Breast epithelium (tissue), 4 donors: Measurements from ENCODE around the gene PHACTR3. TPM values are rescaled to one million over a fixed set of nuclear protein-coding genes. Genes with fewer than 3 reads are reported as not detected.

Experiments
- DNase-seq, 2 donors: peaks; one replicate each; pipeline ENCODE4 v3.0.0-alpha.2; 2019; ENCODE audit warnings: low spot score in 2 of 2
- H3K27ac ChIP-seq, 2 donors: fragments of 200-600 bp; sonication (generic) in 1 of 2; one replicate each; pipeline ENCODE4 v1.5.1; 2016 to 2019; ENCODE audit warnings: mild to moderate bottlenecking in 1 of 2
- H3K27me3 ChIP-seq, 2 donors: fragments of 200-600 bp; sonication (generic) in 1 of 2; one replicate each; pipeline versions ENCODE4 v1.5.1 to v1.6.0; 2017 to 2019; ENCODE audit warnings: control low read depth in 1 of 2, mild to moderate bottlenecking in 1 of 2
- H3K36me3 ChIP-seq: fragments of 200-600 bp; one replicate; pipeline ENCODE4 v1.5.1; 2019
- H3K4me1 ChIP-seq, 2 donors: fragments of 200-600 bp; sonication (generic); one replicate each; pipeline ENCODE4 v1.5.1; 2016 to 2019; ENCODE audit warnings: control low read depth in 1 of 2
- H3K4me3 ChIP-seq, 3 donors: fragments of 200-600 bp; sonication (generic); 1 replicate in 2 of 3; 2 replicates in 1 of 3; pipeline ENCODE4 v1.5.1; 2016 to 2019; ENCODE audit warnings: mild to moderate bottlenecking in 3 of 3, moderate library complexity in 2 of 3
- H3K9me3 ChIP-seq, 2 donors: fragments of 200-600 bp; sonication (generic) in 1 of 2; one replicate each; pipeline ENCODE4 v1.5.1; 2016 to 2019; ENCODE audit warnings: control low read depth in 1 of 2
- POLR2A ChIP-seq: fragments of 450-650 bp; IDR thresholded peaks from one replicate; pipeline ENCODE4 v1.6.1; 2016; ENCODE audit warnings: antibody characterized with exemption, mild to moderate bottlenecking, moderate library complexity
- POLR2AphosphoS5 ChIP-seq, 3 donors: sonication (generic); formaldehyde crosslinking; IDR thresholded peaks; one replicate each; pipeline ENCODE4 v1.6.1; 2017; ENCODE audit warnings: antibody characterized with exemption in 3 of 3
- intact Hi-C: fragments of 100-400 bp; cut with DNase I; formaldehyde crosslinking; loops from one replicate; pipeline ENCODE4 v1.15.1; 2023; ENCODE audit warnings: low total_unique reads
- total RNA-seq, 3 donors: library from RNA; depleted of rRNA; stranded (reverse); fragments of >200 nt; gene quantifications; one replicate each; pipeline ENCODE4 v1.1.0, GENCODE V29; 2016
- TF ChIP-seq, protein P1 (sequence below), 3 donors: fragments of 450-650 bp; IDR thresholded peaks; one replicate each; pipeline ENCODE4 v1.5.1; 2016 to 2017; ENCODE audit warnings: antibody characterized with exemption in 3 of 3, mild to moderate bottlenecking in 3 of 3, moderate library complexity in 3 of 3

PHACTR3 gene
- total RNA-seq, 3 donors from 2014 or later: 0.16 to 0.33 (median 0.29) TPM

DNA sequence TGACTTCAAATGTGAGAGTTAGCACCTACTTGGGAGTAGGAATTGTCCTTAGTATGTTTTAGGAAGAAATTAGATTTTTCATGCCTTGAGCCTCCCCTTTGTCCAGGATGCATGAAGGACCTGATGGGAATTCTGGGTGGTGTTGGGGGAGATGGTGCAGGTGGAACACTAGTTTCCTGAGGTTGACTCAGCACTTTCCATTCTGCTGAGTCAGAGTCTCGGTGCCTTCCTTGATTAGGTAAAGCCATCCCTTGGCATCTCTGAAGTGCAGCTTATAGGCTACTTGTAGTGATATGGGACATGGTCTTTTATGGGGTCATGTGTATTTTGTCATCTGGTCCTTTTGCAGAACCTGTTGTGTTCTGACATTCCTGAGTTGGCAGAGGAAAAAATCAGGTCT, 105.3 kb downstream of the PHACTR3 start:
- intact Hi-C loops: no loop called here
- Histone ChIP-seq H3K27ac (no peak overlapping the region), H3K27me3 (peaks cover 0 to 3% of the 10 kb centered on the region in 2 donors), H3K9me3 (peaks cover 4 to 15% of the 10 kb centered on the region in 2 donors), H3K36me3 (no peaks in the 10 kb centered on the region), H3K4me1 (no peaks in the 10 kb centered on the region), H3K4me3 (no peak overlapping the region)
- no peak for DNase-seq
- no peak for TF ChIP-seq POLR2A
- TF ChIP-seq POLR2AphosphoS5 (IDR thresholded peaks at IDR 0.05): no peak
- TF ChIP-seq, protein P1, sequence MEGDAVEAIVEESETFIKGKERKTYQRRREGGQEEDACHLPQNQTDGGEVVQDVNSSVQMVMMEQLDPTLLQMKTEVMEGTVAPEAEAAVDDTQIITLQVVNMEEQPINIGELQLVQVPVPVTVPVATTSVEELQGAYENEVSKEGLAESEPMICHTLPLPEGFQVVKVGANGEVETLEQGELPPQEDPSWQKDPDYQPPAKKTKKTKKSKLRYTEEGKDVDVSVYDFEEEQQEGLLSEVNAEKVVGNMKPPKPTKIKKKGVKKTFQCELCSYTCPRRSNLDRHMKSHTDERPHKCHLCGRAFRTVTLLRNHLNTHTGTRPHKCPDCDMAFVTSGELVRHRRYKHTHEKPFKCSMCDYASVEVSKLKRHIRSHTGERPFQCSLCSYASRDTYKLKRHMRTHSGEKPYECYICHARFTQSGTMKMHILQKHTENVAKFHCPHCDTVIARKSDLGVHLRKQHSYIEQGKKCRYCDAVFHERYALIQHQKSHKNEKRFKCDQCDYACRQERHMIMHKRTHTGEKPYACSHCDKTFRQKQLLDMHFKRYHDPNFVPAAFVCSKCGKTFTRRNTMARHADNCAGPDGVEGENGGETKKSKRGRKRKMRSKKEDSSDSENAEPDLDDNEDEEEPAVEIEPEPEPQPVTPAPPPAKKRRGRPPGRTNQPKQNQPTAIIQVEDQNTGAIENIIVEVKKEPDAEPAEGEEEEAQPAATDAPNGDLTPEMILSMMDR (IDR thresholded peaks at IDR 0.05): no peak

DNA sequence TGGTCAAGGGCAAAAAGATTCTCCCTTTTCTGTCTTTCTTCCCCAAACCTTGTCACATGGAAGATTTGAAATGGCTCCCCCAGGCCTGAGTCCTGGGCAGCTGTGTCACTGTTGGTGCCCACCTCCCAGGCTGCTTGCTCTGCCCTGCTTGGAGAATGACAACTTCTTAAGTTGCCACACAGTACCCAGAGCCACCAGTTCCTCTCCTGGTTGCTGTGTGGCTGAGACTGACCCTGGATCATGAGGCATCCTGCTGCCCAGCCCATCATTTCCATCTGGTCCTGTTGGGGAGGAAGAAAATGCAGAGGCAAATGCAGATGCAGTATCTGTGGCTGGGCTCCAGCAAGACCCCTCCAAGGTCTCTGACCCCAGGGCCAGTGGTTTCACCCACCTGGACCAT, 113.7 kb downstream of the PHACTR3 start:
- intact Hi-C loops: no loop called here
- H3K4me3 ChIP-seq: no peak overlapping the region
- peaks cover 0 to 6% of the 10 kb centered on the region in 2 donors for H3K27me3 ChIP-seq
- TF ChIP-seq, protein P1 (IDR thresholded peaks at IDR 0.05): no peak
- TF ChIP-seq POLR2AphosphoS5 (IDR thresholded peaks at IDR 0.05) (no peak), POLR2A (no peak)
- no peaks in the 10 kb centered on the region for H3K4me1 ChIP-seq
- H3K36me3 ChIP-seq: no peaks in the 10 kb centered on the region
- H3K27ac ChIP-seq: no peak overlapping the region
- DNase-seq: no peak
- peaks cover 0 to 3% of the 10 kb centered on the region in 2 donors for H3K9me3 ChIP-seq

DNA sequence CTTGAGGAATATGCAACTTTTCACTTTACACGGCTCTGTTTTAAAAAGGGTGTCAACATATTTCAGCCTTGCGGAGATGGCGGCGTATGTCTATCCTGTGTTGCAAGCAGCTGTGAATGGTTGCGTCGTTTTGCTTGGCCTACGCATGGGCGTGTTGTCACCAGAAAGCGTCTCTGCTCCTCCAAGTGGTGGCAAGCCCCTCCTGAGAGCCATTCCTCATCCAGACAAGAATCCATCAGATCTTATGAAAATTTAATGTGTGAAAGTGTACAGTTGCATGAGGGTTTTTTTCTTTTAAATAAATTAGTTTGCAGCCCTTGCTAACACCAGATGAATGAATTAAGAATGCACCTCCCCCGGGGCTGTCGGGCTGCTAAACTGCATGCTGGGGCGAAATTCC, 114.4 kb downstream of the PHACTR3 start:
- peaks cover 0 to 6% of the 10 kb centered on the region in 2 donors for H3K27me3 ChIP-seq
- intact Hi-C loops: no loop called here
- H3K36me3 ChIP-seq: no peaks in the 10 kb centered on the region
- DNase-seq: no peak
- no peak overlapping the region for H3K27ac ChIP-seq
- H3K4me1 ChIP-seq: no peaks in the 10 kb centered on the region
- H3K4me3 ChIP-seq: no peak overlapping the region
- H3K9me3 ChIP-seq: no peaks in the 10 kb centered on the region
- TF ChIP-seq POLR2AphosphoS5 (IDR thresholded peaks at IDR 0.05): no peak
- TF ChIP-seq, protein P1 (IDR thresholded peaks at IDR 0.05): no peak

DNA sequence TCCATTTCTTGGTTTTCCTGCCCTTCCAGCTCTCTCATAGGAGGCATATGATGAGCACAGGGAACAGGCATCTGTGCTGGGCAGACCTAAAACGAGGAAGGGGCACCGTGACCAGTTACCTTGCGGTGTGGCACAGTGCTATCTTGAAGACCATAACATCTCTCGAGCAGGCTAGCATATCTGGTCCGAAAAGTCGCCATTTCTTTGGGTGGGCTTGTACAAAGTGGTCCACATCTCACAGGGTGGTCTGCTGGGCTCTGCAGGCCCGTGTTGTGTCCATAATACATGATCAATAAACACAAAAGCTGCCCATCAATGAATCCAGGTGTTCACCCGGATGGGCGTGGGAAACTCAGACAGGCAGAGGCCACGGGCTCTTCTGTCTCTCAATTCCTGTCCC, 115.7 kb downstream of the PHACTR3 start:
- Histone ChIP-seq H3K9me3 (no peaks in the 10 kb centered on the region), H3K27me3 (peaks cover 0 to 13% of the 10 kb centered on the region in 2 donors), H3K27ac (no peak overlapping the region), H3K4me1 (no peaks in the 10 kb centered on the region), H3K4me3 (no peak overlapping the region), H3K36me3 (no peaks in the 10 kb centered on the region)
- no peak for DNase-seq
- no peak for TF ChIP-seq POLR2A
- TF ChIP-seq, protein P1 (IDR thresholded peaks at IDR 0.05): no peak
- TF ChIP-seq POLR2AphosphoS5 (IDR thresholded peaks at IDR 0.05): no peak
- intact Hi-C loops: no loop called here

DNA sequence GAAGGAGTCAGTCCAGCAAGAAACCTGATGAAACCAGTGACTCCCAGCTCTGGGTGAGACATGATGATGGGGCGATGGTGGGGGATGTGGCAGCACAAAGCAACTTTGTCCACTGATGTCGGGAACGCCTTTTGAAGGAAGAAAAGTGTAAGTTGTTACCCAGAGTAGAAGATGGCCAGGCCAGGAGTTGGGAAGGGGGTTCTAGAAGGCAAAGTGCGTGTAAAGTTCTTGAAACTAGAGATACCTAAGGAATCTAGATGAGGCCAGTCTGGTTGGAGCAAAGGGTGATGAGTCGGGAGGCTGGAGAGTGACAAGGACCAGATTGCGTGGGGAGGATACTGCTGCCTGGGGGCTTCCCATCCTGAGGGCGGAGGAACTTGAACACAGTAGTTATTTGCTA, 117.0 kb downstream of the PHACTR3 start:
- no peaks in the 10 kb centered on the region for H3K36me3 ChIP-seq
- intact Hi-C loops: no loop called here
- TF ChIP-seq, protein P1 (IDR thresholded peaks at IDR 0.05): no peak
- TF ChIP-seq POLR2AphosphoS5 (IDR thresholded peaks at IDR 0.05) (no peak), POLR2A (no peak)
- H3K4me3 ChIP-seq: no peak overlapping the region
- no peak for DNase-seq
- H3K4me1 ChIP-seq: no peaks in the 10 kb centered on the region
- no peaks in the 10 kb centered on the region for H3K9me3 ChIP-seq
- peaks cover 0 to 21% of the 10 kb centered on the region in 2 donors for H3K27me3 ChIP-seq
- no peak overlapping the region for H3K27ac ChIP-seq
